IPS-NIHi7 (cell line): ENCODE data around the gene SGPL1.
A peak's percentile ranks its signal among the peaks of the same experiment; 100 is the strongest.

Source experiments
- DNase-seq: peaks from one replicate; pipeline ENCODE4 v3.0.0; 2012; ENCODE audit warnings: mixed read lengths; ENCODE audit errors: extremely low spot score

The SGPL1 gene

DNA sequence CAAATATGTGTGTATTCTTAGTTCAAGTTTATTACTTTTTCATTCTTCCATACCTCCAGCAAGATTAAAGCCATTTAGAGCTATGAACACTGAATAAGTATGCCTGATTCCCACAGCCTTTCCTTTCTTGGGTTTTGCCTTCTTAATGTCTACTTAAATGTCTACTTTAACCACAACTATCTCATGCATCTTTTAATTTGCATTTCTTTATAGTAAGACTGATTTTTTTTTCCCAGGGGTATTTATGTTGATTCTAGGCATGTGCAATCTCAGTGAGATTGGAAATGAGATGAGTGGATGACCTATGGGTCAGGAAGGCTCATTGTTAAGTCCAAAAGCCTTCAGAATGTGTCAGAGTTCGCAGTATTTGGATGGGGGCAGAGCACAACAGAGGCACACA is 69.0 kb downstream of the SGPL1 start:
- DNase-seq: no peak

DNA sequence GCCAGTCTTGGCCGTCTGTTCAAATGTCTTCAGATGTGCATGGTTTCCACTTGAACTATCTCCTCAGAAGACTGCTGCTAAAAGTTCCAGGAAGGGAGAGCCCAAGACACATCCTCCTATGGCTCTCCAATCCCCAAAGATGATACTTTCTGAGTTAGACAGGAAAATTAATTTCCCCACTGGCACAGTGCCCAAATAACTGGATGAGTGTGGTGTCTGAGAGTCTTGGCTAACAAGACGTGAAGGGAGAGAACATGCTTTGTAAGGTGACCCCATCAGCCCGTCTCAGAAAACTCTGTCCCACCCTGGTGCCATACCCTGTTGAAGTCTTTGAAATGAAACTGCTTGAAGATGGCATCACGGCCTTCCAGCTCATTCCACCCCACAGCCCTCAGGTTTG is 69.7 kb downstream of the SGPL1 start:
- DNase-seq: no peak

DNA sequence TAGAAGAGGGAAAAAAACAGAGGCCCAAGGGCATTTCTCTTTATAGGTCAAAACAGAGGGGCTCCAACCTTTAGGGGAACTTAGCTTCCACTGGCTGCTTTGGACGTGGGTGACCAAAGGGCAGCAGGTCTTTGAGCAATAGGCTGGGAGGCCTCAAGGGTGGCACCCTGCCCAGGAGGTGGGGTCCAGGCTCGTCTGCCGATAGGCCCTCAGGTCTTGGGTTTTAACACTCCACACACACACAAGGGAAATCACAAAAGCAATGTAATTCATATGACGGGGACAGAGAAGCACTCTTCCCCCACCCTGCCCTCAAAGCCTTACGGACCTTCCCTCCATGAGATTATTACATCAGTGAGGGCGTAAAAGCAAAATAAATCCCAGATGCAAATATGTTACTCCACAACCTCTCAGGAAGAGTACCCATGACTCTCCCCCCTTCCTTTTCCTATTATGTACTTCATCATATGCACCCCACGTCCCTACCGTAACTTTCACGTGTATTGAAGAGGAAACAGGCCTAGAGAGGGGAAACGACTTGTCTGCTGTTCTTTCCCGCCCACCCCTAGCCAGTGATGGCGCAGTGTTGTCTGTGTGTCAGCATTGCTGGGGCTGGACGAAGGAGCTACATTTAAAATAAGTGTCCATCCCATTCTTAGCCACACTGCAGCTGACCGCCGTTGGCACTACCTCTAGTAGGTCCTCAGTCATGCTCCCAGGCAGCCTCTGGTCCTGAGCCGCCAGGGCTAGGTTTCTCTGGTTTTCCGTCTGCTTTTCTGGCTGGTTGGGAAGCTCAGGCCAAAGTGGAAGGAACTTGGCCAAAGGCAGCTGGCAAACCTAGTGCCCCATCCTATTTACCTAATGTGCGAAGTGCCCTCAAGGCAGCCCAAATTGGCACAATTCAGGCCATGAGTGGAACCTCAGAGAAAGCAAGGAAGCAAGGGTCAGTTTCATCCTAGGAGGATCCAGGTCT is 70.5 kb downstream of the SGPL1 start:
- no peak for DNase-seq

DNA sequence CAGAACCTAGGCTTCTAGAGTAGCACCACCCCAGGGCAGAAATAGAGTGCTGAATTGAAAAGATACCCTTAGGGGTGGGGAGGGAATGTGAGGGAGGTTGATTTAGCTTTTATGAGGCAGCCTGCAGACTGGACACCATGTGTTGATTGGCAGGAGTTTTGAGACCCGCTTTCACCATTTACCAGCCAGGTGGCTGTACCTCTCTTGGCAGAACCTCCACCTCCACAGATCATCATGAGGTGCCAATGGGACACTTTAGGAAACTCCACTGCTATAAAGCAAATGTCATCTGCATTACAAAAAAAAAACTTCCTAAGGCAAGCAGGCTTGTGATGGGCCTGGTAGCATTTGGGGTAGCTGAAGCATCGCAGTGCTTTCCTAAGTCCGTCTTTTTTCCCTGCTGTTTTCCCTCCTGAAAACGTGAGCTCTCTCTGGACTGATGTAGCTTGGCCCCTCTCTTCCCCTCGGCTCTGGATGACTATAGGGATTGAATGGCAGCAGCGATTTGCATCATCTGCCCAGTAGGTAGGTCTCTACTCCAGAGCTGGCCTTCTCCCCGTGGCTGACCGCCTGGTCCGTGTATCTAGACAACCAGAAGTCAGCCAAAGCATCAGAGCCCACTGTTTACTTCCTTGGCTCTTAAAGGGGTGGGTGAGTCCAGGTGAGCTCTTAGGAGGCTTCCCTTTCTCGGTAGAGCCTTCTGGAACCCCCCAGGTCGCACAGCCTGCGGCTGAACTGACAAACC is 71.3 kb downstream of the SGPL1 start:
- DNase-seq: no peak

DNA sequence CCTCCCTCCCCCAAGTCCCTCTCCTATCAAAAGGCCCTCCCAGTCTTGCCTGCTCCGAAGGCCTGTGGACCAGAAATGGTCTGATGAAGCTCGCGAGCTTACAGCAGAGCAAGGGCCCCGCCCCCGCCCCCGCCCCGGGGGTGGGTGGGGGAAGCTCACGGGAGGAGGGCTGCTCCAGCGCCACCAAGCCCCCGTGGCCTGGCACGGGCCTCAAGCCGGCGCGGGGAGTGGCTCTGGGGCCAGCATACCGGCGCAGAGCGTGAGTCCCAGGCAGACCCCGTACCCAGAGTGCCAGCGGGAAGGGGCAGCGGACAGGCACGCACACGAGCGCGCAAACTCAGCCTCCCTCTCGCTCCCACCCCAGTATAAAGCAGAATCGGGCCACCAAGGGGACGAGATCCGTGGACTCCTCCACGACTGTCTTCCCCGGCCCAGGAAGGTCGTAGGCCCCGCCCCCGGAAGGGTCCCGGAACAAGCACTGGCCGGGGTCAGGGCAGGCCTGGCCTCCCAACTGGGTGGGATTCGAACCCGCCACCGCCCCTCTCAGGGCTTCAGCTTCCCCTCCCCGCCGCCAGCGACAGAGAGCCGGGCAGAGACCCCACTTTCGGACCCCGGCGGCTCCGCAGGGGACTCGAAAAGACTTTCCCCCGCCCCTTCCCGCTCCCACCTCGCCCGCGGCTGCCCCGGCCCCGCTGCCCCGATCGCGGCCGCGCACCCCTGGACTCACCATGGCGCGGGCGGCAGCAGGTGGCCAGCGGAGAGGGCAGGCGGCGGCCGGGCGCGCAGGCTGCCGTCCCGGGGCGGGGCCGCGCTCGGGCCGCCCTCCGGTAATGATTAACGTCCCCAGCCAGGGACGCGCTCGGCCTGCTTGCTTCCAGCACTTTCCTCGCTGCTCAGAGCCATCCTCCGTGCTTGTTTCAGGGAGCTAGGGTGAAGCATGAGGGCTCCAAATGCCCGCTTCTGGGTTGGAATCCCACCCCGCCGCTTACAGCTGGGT is 72.4 kb downstream of the SGPL1 start, which contains the start of gene PCBD1:
TSS of gene PCBD1 (minus strand) at position 762 of the 997 bp plus-strand sequence. CDS start at position 730, 32 bp downstream.
- DNase-seq: peak; percentile 77

DNA sequence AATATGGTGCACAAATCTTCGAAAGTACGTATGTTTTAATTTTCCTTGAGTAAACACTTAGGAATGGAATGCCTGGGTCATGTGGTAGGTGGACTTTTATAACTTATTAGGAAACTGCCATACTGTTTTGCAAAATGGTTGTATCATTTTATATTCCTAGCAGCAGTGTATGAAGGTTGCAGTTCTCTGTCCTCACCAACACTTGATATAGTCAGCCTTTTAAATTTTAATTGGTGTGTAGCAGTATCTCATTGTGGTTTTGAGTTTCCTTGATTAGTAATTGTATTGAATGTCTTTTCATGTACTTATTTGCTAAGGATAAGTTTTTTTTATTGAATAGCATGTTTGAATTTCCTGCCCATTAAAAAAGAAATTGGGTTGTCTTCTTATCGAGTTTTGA is 73.5 kb downstream of the SGPL1 start:
- DNase-seq: no peak

DNA sequence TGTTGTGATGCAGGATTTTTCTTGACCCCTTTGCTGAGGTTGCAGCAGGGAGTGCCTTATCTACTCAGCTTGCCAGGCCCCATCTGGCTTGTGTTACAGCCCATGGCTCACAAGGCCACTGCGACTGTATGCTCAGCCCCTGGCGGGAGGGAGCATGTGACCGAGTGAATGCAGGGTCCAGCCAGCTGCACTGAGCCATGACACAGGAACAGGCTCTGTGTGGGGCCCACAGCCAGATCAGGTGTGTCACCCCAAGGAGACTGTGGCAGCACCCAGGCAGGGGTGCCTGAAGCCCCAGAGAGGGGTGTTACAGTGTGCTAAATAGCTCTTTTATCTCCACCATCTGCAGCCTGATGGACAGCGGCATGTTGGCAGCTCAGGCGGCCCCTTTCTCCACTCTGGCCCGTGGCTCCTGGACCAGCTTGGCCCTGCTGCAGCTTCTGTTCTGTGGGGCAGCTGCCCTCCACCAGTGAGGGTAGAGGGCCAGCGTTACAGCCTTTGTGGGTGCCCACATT is 75.2 kb downstream of the SGPL1 start:
- DNase-seq: no peak

DNA sequence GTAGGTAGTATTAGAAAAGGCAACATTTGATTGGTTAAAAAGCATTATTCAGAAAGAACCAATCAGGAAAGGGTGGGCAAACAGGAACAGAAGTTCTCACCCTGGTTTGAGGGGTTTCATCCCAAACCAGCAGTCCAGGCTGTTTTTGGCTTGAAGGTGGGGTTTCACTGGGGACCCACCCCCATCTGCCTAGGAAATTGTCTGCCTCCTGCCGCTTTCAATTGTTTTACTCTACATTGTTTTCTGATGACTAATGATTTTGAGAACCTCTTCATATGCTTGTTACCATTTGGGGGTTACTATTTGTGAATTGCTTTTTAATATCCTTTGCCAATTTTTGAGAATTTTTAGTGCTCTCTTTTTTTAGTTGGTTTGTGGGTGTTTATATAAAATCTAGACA is 75.9 kb downstream of the SGPL1 start:
- no peak for DNase-seq

DNA sequence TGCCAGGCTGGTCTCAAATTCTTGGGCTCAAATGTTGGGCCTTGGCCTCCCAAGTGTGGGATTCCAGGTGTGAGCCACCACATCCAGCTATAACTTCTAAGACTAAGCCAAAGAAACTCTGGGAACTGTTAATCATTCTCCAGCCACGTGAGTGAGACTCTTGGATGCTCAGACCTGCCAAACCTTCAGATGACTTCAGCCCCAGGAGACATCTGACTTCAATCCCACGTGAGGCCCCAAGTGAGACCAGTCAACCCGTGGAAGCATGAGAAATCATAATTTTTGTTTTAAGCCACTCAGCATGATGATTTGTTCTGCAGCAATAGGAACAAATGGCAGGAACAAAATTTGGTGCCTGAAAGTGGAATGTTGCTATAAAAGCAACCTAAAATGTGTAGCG is 76.9 kb downstream of the SGPL1 start:
- no peak for DNase-seq

DNA sequence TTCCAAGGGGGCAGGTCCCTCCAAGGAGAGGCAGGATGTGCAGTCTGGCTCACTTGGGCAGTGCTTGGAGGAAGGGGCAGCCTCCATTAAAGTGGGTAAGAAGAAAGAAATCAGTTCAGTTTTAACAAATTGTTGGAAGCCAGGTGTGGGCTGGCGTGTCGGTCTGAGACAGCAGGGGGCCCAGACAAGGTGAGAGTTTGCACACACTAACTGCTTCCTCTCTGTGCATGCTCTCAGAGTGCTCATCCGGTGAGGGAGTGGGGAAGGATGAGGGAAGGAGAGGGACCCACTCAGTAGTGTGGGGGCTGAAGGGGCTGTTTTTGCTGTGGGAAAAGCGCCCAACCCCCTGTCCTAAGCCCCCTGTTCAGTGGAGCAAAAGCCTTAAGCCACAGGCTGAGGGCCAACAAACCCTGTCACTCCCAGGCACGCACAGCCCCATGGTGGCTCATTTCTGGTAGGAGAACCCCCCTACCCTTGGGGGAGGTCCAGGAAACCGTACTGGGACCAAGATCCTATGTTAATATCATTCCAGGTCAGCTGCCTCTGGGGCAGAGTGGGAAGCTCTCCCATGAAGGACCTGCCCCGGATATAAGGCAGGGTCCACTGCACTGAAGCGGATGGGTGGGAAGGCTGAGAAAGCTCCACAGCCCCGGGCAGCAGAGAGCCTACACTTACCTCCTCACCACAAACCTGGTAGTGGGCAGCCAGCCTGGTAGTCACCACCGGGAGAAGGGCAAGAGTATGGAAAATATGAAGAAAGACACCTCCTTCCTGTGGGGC is 77.7 kb downstream of the SGPL1 start:
- DNase-seq: no peak

DNA sequence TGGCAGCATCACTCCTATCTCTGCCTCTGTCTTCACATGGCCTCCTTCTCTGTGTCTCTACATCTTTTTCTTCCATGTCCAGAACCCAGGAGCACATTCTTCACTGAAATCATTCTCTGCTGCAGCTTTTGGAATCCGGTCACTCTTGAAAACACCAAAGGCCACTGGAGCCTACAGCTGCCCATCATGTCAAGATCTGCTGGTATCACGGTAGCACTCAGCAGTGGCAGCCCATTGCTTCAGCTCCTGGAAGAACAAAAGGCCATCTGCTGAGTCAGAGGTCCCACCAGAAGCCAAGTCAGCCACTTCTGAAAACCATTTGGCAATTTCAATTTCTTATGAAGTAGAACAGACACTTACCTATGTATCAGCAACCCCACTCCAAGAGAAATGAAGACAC is 78.7 kb downstream of the SGPL1 start:
- DNase-seq: no peak

DNA sequence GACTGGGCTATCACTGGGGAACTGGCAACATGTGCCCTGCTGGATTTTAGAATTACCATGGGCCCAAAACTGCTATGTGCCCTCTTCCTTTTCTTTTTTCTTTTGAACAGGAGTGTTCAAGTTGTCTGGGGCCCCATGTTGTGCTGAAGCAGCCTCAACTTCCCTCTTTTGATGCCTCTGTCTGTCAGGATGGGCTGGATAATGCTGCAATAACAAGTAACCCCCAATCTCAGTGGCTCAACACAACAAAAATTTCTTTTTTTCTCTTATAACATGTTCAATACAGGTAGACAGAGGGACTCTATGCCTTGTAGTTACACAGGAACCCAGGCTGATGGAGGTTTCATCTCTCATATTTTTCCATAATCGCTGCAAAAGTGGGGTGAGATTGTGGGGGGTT is 80.8 kb downstream of the SGPL1 start:
- no peak for DNase-seq

DNA sequence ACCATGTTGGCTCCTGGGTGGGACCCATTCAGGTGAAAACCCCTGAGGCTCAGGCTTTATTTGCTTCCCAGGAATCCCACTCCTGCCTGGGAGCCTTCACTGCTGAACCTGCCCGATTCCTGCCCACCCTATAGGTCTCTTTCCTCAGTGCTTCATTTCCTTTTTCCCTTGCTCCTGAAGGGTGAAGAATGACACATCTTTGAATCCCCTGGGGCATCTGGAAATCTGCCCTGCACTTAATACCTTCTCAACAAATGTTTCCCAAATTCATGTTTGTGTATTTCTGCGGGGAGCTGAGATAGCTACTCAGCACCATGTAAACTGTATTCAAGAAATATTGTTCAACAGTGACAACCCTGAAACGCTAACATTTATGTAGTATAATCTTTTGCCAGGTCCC is 82.9 kb downstream of the SGPL1 start:
- DNase-seq: no peak

DNA sequence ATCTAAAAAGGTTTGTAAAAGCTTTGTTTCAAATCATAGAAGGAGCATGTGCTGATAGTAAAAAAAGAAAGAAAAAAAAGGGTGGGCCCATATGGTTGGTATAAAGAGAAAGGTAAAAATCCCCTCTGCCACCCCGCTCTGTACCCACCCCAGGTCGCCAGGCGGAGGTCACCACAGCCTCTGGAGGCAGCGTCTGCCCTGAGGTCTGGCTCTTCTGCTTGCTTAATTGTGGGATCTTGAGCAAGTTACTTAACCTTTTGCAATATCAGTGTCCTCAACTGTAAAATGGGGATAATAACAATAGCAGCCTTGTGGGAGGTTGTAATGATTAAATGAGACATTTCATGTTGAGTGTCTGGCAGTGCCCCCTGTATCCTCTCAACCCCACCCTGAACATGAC is 83.3 kb downstream of the SGPL1 start:
- DNase-seq: no peak

DNA sequence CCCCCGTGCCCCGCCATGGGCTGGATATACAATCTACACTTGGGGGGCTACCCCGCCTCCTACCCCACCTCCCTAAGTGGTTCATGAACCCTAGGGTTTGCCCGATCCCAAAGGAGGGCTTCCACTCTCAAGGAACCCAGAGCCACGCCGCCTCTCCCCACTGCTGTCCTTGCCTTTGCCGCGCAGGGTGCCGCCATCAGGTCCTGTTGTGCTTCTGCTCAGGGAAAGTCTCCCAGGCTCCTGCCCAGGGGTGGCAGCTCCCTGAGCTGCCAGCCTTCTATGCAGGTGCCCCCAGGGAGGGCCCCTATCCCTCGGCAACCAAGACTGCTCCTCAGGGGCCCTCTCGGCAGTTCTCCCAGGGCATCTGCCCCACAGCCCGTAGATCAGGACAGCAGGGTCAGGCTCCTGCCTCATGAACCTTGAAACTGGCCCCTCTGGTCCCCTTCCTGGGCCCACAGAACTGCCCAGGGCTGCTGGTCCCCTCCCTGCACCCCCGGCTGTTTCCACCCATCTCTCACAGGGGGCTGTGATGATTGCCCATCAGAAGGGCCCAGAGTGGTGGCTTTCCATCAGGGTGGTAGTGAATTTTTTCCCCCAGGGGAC is 85.6 kb downstream of the SGPL1 start:
- no peak for DNase-seq

DNA sequence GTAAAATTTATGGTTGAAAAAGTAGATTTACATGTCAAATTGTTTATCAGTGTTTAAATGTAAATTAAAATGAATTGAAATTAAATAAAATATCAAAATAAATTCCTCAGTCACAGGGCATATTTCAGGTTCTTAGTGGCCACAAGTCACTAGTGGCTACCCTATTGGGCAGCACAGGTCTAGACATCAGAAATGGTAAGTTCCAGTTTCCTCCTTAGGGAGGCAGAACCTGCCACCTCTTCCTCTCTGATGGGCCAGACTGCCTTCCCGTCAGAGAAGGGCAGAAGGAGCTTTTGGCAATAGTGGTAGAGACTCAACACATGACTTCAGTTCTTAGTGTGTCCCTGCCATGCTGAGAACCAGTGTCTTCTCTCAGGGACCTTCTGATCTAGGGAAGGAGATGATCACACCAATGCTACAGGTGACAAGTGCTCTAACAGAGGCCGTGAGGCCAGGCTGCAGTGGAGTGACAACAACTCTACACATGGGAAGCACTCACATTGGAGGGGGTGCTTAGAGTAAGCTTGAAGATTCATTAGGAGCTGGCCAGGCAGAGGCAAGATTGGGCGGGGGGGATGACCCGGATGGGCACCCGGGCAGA is 87.0 kb downstream of the SGPL1 start:
- DNase-seq: no peak

DNA sequence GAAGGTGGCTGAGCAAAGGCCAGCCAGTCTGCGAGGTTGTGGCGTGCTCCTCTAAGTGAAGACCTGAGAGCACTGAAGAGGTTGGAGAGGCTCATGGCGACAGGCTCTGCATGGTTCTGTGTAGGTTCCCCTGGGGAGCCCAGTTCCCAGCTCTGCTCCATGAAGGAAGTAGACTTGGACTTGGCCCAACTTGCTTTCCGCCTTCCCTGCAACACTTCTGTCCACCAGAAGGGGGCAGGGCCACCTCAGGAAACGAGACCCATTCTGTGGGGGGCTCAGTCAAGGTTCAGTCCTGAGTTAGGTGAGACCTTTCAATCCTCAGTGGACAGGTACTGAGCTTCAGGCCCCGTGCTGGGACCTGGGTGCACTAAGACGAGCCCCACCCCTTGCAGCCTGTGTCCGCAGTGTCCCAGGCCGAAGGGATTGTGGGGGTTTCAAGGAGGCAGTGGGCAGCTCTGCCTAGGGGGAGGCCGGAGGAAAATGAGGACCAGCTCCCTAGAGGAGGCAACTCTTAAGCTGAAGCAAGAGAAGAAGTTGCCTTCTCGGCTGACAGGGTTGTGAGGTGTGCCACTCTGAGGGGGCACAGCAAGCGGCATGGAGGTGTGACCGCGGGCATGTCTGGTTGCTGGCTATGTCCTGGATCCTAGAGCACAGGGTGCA is 87.6 kb downstream of the SGPL1 start:
- peak; percentile 89 for DNase-seq

DNA sequence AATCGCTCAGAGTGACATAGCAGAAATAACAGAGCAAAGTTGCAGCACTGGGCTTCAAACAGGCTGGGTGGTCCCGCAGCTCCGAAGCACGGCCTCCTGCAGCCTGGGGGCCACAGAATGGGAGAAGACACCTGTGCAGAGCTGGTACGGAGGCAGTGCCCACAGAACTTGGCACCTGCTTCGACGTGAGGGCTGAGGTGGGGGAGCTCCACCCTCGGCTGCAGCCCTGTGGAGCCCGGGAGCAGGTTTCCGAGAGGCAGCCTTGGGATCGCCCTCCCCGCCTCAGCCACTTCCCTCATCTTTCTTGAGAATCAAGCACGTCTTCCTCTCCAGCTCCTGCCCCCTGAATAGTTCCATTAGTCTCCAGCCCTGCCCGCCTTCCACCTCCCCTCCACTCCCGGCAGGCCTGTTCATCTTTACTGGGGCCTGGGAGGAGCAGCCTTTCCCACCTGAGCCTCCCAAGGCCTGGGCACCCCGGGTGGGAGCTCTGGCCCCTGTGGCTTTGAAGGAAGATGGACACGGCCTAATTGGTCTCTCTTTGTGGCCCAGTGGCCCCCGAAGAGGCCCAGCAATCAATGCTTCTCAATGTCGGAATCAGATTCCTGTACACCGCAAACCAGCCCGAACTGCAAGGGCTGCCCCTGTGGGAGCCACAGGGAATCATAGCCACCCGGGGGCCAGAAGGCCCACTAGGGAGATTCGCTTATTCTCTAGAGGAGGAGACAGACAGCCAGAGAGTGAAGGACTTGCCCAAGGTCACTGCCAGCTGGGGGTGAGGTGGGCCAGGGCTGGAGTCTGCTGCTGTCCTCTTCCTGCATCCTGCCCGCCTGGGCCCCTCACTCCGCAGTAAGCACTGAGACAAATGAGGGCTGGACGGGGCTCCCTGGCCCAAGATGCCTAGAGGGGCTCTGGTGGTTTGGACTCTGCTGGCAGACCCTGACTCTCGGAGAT is 89.6 kb downstream of the SGPL1 start:
- peak; percentile 15 for DNase-seq
